ENCODE data around the gene IFI35. TPM values are rescaled to one million over a fixed set of nuclear protein-coding genes. Genes with fewer than 3 reads are reported as not detected.
A peak's percentile ranks its signal among the peaks of the same experiment; 100 is the strongest.

IFI35 gene
- total and polyA plus RNA-seq, 2 of the 8 experiments (the other 6 are each of a cell fraction or from before 2014, with no cell fraction given), result 2.5 to 4.7 TPM

DNA sequence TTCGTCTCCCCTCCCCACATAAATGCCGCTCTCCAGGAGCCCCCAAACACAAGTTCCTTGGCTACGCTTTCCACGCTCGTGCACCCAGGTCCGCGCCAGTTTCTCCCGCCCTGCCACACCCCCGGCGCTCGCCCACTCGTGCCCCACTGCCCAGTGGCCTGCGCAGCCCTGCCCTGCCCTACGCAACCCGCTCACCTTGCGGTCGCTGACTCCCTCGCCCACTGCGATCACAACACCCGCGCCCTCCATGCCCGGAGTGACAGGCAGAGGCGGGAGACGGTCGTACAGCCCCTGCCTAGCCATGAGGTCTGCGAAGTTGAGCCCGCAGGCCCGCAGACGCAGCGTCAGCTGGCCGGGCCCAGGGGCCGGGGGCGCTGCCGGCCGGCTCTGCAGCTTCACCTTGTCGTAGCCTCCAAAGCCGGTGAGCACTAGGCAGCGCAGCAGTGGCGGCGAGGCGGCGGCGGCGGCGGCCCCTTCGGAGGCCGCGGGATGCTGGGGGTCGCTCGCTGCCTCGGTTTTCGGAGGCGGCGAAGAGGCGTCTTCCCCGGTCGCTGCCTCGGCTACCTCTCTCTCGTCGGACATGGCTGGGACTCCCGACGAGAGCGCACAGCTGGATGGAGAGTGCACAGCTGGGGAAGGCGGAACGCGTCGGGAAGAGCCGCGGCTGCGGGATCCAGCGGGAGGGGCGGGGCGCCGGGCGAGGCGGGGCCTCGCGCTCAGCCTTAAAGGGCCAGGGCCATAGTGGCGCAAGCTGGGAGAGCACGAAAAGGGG is 15.3 kb downstream of the IFI35 start, which contains the start of gene VAT1:
TSS of gene VAT1 (minus strand) at position 645 of the 772 bp plus-strand sequence. CDS start at position 582, 63 bp downstream.
- Histone ChIP-seq H3K79me1 (ENCODE audit: low read depth, low read length) (peaks cover 14% of the 10 kb centered on the region), H3K4me1 (replicated peaks in 1 of 4; ENCODE audit: control insufficient read depth in 3 of 4, insufficient read depth in 4 of 4, low read length in 3 of 4) (peaks cover 8 to 15% (median 9%) of the 10 kb centered on the region in 4 experiments; a peak in 6 of 7 replicates), H3K56ac (replicated peaks; ENCODE audit: insufficient read length, low read depth, low read length) (peak within 1 kb of the TSS; percentile 52), H2AFZ (ENCODE audit: low read length) (peak within 1 kb of the TSS; percentile 0; the same call in 1 of the 2 replicates), H3K18ac (ENCODE audit: extremely low read depth, low read length) (peak within 1 kb of the TSS; percentile 84), H3K23ac (ENCODE audit: insufficient read length) (no peak within 1 kb of the TSS), H3K9me3 (ENCODE audit: insufficient read depth in 2 of 2, low read depth in 1 of 2, low read length in 1 of 2) (no peaks in the 10 kb centered on the region), H3K4me3 (ENCODE audit: extremely low read depth in 1 of 4, insufficient read depth in 2 of 4, low read depth in 3 of 4, low read length in 4 of 4) (peak within 1 kb of the TSS; percentile 96 to 100 (median 98)), H2AK5ac (ENCODE audit: low read depth, low read length) (no peak within 1 kb of the TSS), H2BK20ac (ENCODE audit: low read length) (no peak within 1 kb of the TSS), H3K14ac (ENCODE audit: insufficient read length) (no peak within 1 kb of the TSS), H2BK120ac (replicated peaks; ENCODE audit: low read depth, low read length) (peak within 1 kb of the TSS; percentile 21), H3K23me2 (ENCODE audit: low read depth, low read length) (peaks cover 11% of the 10 kb centered on the region; the same call in 1 of the 2 replicates), H4K8ac (ENCODE audit: extremely low read depth, insufficient read depth, low read length) (peak within 1 kb of the TSS; percentile 76; the same call in 1 of the 2 replicates), H3K27ac (ENCODE audit: low read depth, low read length) (peak within 1 kb of the TSS; percentile 25; the same call in 1 of the 2 replicates), H3K79me2 (ENCODE audit: control insufficient read depth in 1 of 2, insufficient read depth in 2 of 2, low read length in 2 of 2) (peaks cover 0 to 41% of the 10 kb centered on the region in 2 experiments; a peak in 3 of 4 replicates), H3K27me3 (replicated peaks in 1 of 4; ENCODE audit: control insufficient read depth in 3 of 4, extremely low read depth in 1 of 4, insufficient read depth in 3 of 4, low read length in 3 of 4) (no peaks in the 10 kb centered on the region), H2BK15ac (ENCODE audit: low read length) (peak within 1 kb of the TSS; percentile 61; the same call in 1 of the 2 replicates), H3K9ac (replicated peaks in 1 of 4; ENCODE audit: extremely low read depth in 1 of 4, low read depth in 3 of 4, low read length in 3 of 4) (peak within 1 kb of the TSS; percentile 39 to 79 (median 70)), H4K91ac (replicated peaks; ENCODE audit: insufficient read length, low read length) (peak within 1 kb of the TSS; percentile 75), H3K4ac (replicated peaks; ENCODE audit: insufficient read length, low read depth, low read length) (peak within 1 kb of the TSS; percentile 47), H3K36me3 (ENCODE audit: control insufficient read depth in 2 of 4, insufficient read depth in 4 of 4, low read length in 3 of 4) (peaks cover 4 to 20% (median 9%) of the 10 kb centered on the region in 4 experiments; a peak in 5 of 8 replicates), H2BK5ac (ENCODE audit: low read depth, low read length) (peak within 1 kb of the TSS; percentile 94), H2BK12ac (ENCODE audit: low read depth, low read length) (peak within 1 kb of the TSS; percentile 85), H4K20me1 (replicated peaks in 1 of 2; ENCODE audit: control insufficient read depth in 1 of 2, insufficient read depth in 2 of 2, low read length in 2 of 2) (peaks cover 6 to 8% of the 10 kb centered on the region in 2 experiments), H3K4me2 (ENCODE audit: insufficient read depth in 1 of 2, low read depth in 2 of 2, low read length in 2 of 2) (peak within 1 kb of the TSS; percentile 80 to 86), H4K5ac (ENCODE audit: insufficient read length, low read depth, low read length) (peak within 1 kb of the TSS; percentile 77)
- ChIA-PET POLR2A (ENCODE audit: partially characterized antibody) (interaction anchor here (0.6 to 10.8 kb wide), 16 partner anchors 9 to 294 kb away, joined by 3 to 123 read pairs (median 5); partner anchors contain the start of genes IFI35, PTGES3L and RPL27), CTCF (ENCODE audit: partially characterized antibody) (interaction anchor here (0.6 to 1.3 kb wide), 5 partner anchors 9 to 1116 kb away, joined by 3 to 4 read pairs (median 3); no protein-coding TSS in a partner anchor)
- WGBS, 2 experiments (ENCODE audit: extremely low coverage in 1 of 2, insufficient coverage in 1 of 2, insufficient read length in 1 of 2, insufficient replicate concordance in 2 of 2, low coverage in 1 of 2, low lambda C conversion rate in 2 of 2, missing lambda C conversion rate in 1 of 2), result 3% methylated on average over 63 of the region's 80 CpGs; no CpG with 5 or more reads in 1 of the 2 experiments
- FAIRE-seq (no peak), DNase-seq (ENCODE audit: low read depth in 1 of 2, low spot score in 2 of 2) (peak in 1 of 2 experiments; percentile 89)
- peak; percentile 79 for TF ChIP-seq ASH2L (IDR thresholded peaks at IDR 0.05; ENCODE audit: low read length)
- peak; percentile 29; the same call in 1 of the 2 replicates for TF ChIP-seq PHF8 (conservative IDR thresholded peaks at IDR 0.05; ENCODE audit: low read depth, low read length)
- peak; percentile 78 for TF ChIP-seq RBBP5 (IDR thresholded peaks at IDR 0.05; ENCODE audit: borderline replicate concordance, low read depth, low read length)
- peak; percentile 44; the same call in 1 of the 2 replicates for TF ChIP-seq POLR2AphosphoS5 (IDR thresholded peaks at IDR 0.05; ENCODE audit: low read depth, low read length)
- TF ChIP-seq TAF1 (IDR thresholded peaks at IDR 0.05; ENCODE audit: low read depth, low read length), result peak; percentile 63
- TF ChIP-seq CREB1 (IDR thresholded peaks at IDR 0.05), result peak; percentile 57
- no peak for TF ChIP-seq CHD1 (IDR thresholded peaks at IDR 0.05; ENCODE audit: low read depth, low read length)
- TF ChIP-seq SP1 (IDR thresholded peaks at IDR 0.05; ENCODE audit: low read depth, low read length), result 0 out of 2 replicates have a peak, but pooled peaks have one; percentile 28
- peak; percentile 91 for TF ChIP-seq KDM4A (IDR thresholded peaks at IDR 0.05; ENCODE audit: low read depth, low read length, severe bottlenecking)
- TF ChIP-seq JUND (IDR thresholded peaks at IDR 0.05; ENCODE audit: low read length), result 0 out of 2 replicates have a peak, but pooled peaks have one; percentile 18
- TF ChIP-seq, protein P1, sequence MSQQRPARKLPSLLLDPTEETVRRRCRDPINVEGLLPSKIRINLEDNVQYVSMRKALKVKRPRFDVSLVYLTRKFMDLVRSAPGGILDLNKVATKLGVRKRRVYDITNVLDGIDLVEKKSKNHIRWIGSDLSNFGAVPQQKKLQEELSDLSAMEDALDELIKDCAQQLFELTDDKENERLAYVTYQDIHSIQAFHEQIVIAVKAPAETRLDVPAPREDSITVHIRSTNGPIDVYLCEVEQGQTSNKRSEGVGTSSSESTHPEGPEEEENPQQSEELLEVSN (IDR thresholded peaks at IDR 0.05), result no peak

Measured in H1 (cell line).